ENCODE data around the gene DNAJB6.
"Not testable (repeated sequence)": the region's sequence is repeated elsewhere in the genome, so short reads cannot be mapped to it uniquely, and the experiment has no call there.

Gene DNAJB6

GRCh38 chr7:157445246-157445955 lies 108.6 kb downstream of the DNAJB6 start:
- no peak for DNase-seq

- no peak for DNase-seq
Measured at GRCh38 chr7:157445956-157446295, 109.1 kb downstream of the DNAJB6 start.

GRCh38 chr7:157446322-157446721 lies 109.5 kb downstream of the DNAJB6 start:
- no peak for DNase-seq

- DNase-seq: not testable (repeated sequence)
Measured at GRCh38 chr7:157454003-157454402, 117.2 kb downstream of the DNAJB6 start.

- no peak for DNase-seq
Measured at GRCh38 chr7:157457355-157458253, 120.8 kb downstream of the DNAJB6 start.

- DNase-seq: no peak
Measured at GRCh38 chr7:157458254-157458633, 121.4 kb downstream of the DNAJB6 start.

GRCh38 chr7:157459966-157460365 lies 123.2 kb downstream of the DNAJB6 start:
- DNase-seq: no peak

- DNase-seq: no peak
Measured at GRCh38 chr7:157460721-157461120, 123.9 kb downstream of the DNAJB6 start.

- DNase-seq: no peak
Measured at GRCh38 chr7:157461573-157462418, 125.0 kb downstream of the DNAJB6 start.

GRCh38 chr7:157462419-157462771 lies 125.6 kb downstream of the DNAJB6 start:
- no peak for DNase-seq

- DNase-seq: no peak
Measured at GRCh38 chr7:157462840-157463239, 126.0 kb downstream of the DNAJB6 start.

- no peak for DNase-seq
Measured at GRCh38 chr7:157463245-157463644, 126.4 kb downstream of the DNAJB6 start.

GRCh38 chr7:157464111-157464970 lies 127.5 kb downstream of the DNAJB6 start:
- no peak for DNase-seq

- DNase-seq: no peak
Measured at GRCh38 chr7:157464971-157465886, 128.4 kb downstream of the DNAJB6 start.

GRCh38 chr7:157465891-157466866 lies 129.4 kb downstream of the DNAJB6 start:
- DNase-seq: no peak

GRCh38 chr7:157466867-157467261 lies 130.1 kb downstream of the DNAJB6 start:
- no peak for DNase-seq
